SKM-1 (cell line): ENCODE results near the gene DISC1.

ENCODE experiments used
- DNase-seq: peaks from one replicate; lab custom pipeline; 2025; ENCODE audit not compliant: unreplicated experiment; lab: John Stamatoyannopoulos, UW

DISC1 gene

GRCh38 chr1:232066521-232066920 is 439.9 kb downstream of the DISC1 start:
- DNase-seq, result no peak

GRCh38 chr1:232074265-232074664 is 447.7 kb downstream of the DISC1 start:
- DNase-seq, result no peak

- DNase-seq, result no peak
Measured at GRCh38 chr1:232077809-232078208, 451.2 kb downstream of the DISC1 start.

GRCh38 chr1:232084584-232085223 is 458.1 kb downstream of the DISC1 start:
- no peak for DNase-seq

- no peak for DNase-seq
Measured at GRCh38 chr1:232090816-232091215, 464.2 kb downstream of the DISC1 start.
